ENCODE data around the gene PSMA1.
"Not testable (repeated sequence)": the region's sequence is repeated elsewhere in the genome, so short reads cannot be mapped to it uniquely, and the experiment has no call there.

Gene PSMA1

DNA sequence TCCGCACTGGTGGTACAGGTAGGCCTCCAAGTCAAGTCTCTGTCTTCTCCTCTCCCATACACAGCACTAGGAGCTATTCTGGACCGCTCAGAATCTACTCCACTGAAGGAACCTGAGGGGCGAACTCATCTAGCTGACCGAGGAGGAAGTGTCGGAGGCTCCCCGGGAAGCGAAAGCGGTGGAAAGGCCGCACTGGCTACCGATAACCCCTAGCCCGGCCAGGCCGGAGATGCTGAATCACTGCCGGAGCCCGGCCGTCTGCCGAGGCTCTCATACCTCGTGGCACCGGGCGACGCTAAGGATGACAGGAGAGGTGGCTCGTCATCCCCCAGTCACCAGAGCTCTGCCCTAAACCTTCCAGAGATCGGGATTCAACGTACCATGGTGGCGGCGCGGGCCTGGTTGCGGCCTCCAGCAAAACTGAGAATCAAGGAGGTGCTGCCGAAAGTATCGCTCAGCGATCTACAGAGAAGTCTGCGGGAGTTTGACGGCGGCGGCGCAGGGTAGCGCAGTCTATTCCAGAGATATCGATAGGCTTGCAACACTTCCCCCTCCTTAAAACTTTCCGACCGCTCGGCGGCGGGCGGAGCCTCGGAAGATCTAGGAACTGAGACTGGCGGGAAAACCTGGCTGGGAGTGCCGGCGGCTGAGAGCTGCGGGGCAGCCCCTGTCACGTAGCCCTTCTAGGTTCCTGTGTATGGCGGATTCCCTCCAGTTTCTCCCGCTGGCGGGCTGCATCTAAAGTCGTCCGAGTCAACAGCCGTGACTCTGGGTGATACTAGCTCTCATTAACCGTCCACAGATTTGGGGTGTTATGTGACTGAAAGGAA is at the start of gene PSMA1:
Gene PSMA1 (minus strand): TSS at position 470 of the 830 bp plus-strand sequence. CDS start 87 bp downstream, at position 383.
- DNase-seq: peak; percentile 92 to 93

DNA sequence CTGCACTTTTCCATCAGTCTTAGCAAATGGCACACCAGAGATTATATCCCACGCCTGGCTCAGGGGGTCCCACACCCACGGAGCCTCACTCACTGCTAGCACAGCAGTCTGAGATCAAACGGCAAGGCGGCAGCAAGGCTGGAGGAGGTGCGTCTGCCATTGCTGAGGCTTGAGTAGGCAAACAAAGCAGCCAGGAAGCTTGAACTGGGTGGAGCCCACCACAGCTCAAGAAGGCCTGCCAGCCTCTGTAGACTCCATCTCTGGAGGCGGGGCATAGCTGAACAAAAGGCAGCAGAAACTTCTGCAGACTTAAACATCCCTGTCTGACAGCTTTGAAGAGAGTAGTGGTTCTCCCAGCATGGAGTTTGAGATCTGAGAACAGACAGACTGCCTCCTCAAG is 49.3 kb upstream of the PSMA1 start:
- not testable (repeated sequence) for DNase-seq

DNA sequence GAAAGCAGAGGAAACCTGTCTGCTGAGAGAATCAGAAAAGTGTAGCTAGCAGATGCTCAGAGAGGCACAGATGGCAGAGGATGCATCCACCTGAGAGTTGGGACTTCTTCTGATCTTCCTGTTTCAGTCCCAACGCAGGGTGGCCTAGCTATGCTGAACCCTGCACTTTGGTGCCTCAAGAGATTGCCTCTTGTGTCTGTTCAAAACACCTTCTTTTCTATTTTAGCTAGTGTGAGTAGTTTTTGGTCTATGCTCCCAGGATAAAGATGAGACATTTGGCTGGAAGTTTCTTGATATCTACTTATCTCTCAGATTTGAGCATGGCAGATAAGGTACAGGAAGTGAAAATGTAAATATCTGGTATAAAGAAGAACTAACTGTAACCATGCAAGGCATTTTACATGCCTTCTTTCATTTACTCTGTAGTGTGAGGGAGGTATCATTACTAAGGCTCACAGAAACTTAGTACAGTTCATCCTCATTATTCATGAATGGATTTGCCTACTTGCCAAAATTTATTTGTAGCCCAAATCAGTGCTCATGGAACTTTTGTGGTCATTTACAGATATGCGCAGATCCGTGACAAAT is 47.0 kb upstream of the PSMA1 start:
- no peak for DNase-seq

DNA sequence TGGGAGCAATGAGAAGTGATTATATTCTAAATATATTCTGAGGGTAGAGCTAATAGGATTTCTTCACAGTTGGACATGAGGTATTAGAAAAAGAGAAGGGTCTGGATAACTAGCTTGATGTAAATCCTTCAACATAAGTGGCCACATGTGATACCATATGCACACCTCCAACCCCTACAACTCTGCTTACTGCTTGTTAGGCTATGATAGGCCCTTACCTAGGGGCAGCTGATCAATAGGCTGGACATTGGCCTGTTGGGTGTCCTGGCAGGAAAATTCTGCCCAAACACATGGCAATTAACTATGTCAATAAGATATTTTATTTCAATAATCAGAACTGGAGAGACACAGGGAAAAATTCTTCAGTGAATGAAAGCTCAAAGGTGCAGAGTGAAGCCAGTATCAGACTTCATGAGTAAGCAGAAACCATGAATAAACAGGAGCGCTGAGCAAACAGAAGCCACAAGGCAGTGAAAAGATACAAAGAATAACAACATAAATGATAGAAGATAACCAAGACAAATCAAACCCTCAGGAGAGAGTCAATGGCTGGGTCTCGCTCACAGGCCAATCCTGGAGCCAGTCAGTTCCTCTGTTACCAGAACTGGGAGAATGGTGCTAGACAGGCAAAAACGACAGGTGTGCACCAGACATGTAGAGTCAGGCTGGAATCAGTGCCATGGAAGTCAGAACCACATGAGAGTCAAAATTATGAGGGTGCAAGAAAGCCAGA is 46.3 kb upstream of the PSMA1 start:
- no peak for DNase-seq

DNA sequence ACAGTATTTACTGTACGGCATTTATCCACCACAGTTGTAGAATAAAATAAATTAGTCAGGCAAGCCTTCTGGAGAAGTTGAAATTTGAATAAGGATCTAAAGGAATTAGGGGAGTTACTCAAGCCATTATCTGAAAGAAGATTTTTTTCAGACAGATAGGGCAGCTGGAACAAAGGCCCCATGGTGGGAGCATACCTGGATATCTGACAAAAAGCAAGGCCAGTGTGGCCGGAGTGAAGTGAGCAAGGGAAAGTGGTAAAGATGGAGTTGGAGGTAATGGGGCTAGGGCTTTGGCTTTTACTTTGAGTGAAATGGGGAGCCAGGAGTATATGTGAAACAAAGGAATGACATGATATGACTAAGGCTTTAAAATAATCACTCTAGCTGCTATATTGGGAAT is 45.7 kb upstream of the PSMA1 start:
- no peak for DNase-seq

DNA sequence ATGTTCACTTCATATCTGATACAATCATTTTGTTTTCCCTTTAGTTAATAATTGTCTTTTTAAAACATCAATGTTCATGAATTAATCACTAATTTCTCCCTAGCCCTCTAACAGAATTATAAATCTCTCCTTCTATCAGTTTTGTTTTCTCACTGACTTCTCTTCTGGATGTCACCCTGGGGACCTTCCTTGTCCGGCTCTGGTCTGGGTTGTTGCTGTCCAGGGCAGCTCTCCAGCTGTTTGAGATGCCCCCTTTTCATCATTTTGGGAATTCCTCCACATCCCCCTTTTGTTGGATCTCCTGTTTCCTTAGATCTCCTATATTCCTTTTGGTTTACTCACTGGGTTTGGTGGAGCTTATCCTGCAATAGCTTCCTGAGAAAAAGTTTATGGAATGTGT is 35.6 kb upstream of the PSMA1 start:
- no peak for DNase-seq

DNA sequence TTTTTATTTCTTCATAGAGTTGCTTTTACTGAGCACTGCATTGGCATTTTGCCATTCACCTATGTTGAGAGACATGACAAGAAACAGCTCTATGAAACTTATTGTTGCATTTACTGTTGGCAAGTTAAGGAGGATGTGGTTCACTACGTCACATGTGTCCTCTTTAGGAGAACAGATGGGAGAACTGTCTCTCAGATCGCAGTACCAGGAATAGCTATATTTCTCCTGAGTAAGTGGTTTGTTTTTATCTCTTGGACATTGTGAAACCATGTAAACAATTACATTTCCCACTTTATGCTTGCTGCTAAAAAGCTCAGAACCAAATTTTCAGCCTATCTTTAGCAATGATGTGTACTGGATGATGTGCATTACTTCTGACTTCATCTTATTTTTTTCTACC is 34.8 kb upstream of the PSMA1 start:
- DNase-seq: no peak

DNA sequence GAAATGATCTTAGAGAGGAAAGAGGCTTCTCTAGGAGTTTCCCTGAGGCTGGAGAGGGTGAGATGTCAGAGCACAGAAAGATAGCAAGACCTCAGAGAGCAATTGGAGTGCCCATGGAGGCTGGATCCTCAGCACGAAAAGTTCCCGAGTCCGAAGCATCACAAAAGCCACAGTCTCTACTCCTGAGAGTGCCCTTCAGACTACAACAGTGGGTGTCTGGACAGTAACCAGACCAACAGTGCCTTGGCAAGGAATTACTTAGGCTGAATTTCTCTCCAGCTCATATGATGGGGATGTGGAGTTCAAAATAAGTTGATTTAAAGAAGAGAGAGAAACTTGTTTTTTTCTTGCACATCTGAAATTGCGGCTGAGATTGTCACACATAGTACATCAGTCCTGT is 31.9 kb upstream of the PSMA1 start:
- no peak for DNase-seq

DNA sequence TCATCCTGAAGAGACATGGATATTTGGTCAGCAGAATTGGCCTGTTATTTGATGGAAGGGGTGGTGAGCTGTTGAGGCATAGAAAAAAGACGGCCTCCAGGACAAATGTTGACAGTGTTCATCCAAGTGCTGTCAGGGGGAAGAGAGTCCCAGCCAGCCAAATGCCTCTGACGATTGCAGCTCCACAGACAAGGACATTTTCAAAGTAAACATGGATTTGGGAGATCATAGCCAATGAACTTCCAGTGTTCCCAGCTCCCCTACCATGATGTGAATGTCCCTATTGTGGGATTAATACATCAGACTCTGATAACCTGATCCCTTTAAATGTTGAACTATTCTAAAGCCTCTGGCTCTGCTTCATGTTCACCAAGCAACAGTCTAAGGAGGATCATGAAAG is 31.2 kb upstream of the PSMA1 start:
- DNase-seq: no peak

DNA sequence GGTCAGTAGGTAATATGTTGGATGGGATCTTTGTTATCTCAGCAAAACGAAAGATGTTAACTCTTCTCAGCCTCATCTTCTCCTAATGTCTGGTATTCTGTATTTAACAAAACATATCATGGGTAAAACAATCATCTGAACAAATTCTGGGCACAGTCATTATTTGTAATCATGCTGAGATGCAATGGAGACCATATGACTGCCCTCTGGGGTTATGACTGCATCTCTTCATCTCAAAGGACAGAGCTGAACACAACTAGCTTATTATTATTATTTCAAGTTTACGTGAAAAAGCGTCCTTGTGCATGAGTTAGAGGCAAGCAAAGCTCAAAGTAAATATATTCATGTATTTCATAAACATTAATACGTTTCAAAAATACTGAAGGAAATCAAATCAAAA is 29.7 kb upstream of the PSMA1 start:
- DNase-seq: no peak

DNA sequence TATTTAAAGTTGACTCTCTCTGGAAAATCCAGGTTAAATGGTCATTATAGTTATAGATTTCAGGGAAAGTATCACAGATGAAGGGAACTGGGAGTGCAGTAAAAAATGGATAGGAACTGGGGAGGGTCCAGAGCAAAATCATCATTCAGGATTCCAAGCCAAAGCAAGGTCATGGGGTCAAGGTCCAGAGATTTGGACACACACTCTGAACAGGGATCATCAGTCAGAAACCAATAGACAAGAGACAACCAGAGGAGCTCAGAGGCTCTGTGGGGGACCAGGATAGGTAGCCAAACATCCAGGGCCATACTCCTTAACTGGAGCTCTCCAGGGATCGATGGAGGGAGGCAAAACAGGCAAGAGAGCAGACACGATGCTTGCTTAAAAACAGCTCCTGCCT is 27.3 kb upstream of the PSMA1 start:
- no peak for DNase-seq

DNA sequence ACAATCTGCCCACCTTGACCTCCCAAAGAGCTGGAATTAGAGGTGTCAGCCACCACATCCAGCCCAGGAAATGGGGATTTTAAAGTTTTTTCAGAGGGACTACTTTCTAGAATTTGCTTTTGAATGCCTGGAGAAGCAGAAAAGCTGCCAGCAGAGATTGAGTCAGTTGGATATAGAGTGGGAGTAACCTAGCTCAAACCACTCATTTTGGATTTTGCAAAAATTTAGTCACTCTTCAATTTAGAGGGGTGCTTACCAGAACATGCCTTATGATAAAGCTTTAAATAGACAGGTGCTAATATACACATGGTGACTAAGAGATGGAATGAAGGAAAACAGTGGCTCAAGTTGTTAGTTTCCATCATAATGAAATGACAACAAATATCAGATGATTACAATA is 26.5 kb upstream of the PSMA1 start:
- DNase-seq: no peak

DNA sequence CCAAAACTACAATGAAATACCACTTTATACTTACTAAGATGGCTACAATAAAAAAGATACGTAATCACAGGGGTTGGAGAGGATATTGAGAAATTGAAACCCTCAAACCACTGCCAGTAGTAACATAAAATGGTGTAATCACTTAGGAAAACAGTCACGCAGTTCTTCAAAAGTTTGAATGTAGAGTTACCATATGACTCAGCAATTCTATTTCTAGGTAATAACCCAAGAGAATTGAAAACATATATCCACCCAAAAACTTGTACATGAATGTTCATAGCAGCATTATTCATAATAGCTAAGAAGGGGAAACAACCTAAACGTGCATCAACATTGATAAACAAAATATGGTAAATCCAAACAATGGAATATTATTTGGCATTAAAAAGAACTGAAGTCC is 24.4 kb upstream of the PSMA1 start:
- no peak for DNase-seq

DNA sequence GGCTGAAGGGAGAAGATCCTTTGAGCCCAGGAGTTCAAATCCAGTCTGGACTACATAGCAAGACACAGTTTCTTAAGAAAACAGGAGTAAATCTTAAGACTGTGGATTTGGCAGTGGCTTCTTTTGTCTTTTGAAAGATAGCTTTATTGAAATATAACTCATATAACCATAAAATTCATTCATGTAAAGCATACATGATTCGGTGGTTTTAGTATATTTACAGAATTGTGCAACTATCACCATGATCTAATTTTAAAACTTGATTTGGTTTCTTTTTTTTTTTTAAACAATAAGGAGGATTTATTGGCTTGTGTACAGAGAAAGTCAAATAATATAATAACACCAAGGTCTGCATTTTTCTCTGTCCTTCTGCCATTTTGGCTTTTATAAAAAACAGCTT is 23.1 kb upstream of the PSMA1 start:
- DNase-seq: no peak

DNA sequence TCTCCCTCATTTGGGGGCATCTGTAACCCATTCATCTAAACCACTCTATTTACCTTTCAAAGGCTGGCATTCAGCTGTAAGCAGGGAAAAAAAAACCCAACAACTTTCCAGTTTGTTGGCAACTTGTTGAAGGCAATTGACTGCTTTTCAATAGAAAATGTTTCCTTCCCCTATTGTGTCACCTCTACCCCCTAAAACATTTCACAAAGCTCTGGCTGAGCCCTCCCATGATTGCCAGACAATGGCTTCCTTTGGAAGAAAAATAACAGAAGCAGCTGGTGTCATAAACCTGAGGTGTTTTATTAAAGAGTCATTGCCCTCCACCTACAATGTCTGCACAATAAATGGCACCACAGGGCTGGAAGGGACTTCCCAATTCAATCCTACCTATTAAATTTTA is 22.1 kb upstream of the PSMA1 start:
- peak; percentile 55 to 69 for DNase-seq

DNA sequence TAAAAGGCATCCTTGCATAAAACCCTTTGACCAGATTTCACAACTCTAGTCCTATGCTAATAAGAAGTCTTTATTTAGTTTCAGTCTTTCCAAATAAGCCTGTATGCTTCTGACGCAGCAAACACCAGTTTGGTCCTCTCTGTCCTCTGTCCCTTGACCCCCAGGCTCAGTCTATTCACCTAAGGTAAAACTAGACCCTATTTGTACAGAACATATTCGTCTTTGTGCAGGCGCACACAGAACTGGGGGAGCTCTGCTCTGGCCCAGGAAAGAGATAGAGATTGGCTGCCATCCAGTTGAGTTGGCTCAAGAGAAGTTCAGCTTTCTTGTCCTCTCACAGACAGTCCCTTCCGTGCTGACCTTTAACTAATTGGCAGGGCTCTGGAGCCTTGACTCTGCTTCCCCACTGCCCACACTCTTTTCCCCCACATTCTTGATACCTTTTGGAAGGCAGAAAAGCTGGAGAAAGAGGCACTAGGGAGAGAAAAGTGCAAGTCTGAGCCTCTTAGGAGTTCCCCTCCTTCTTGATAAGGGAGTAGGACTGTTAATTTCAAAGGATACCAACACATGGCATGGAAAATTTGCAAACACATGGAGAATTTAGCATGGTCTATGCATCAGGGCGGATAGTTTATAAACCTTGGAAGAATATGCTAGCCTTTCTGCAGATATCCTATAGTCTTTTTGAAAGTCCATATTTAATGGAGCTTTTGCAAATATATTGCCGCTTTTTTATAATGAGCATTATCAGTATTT is 21.2 kb upstream of the PSMA1 start:
- DNase-seq: no peak

DNA sequence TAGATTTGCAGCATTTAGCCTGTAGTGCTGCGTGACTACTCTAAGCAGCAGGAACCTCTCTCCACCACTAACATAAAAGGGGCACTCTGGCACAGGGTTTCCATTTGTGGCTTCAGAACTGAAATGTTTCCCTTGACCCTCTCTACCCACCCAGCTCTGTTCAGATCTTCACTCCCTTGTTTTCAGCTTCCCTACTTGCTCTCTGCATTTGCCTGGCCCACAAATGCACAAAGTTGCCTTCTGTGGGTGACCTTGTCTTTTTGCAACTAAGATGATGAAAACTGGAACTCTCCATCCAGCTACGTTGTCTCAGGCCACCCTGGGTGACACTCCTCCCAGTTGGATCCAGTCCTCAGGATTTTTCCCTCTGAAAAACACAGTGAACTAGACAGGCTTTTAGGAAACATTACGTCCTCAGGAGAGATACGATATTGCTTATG is 19.8 kb upstream of the PSMA1 start:
- DNase-seq: no peak

DNA sequence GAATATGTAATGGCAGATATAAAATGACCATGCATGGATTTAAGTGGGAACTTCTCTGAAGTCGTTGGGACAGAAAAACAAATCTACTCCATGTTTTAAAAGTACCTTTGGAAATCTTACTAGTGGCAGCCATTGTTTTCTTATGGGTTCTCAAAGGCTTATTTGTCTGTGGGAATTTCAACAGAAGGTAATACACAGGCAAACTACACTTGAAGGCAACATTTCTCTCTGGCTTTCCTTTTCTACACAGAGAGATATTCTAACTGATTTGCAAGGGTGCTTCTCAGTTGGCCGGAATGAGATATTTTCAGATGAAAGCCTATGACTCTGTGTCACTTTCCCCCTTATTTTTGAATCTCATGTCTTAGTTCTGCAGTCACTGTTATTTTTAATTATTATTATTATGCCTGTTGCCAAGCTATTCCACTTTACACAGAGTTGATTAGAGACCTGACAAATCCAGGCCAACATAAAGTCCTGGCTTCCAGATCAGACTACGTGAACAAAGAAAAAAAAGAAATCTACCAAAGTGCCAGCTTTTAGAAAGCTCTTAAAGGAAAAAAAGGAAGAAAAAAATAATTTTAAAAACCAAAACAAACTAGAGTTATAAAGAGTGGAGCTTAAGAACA is 18.9 kb upstream of the PSMA1 start:
- no peak for DNase-seq

DNA sequence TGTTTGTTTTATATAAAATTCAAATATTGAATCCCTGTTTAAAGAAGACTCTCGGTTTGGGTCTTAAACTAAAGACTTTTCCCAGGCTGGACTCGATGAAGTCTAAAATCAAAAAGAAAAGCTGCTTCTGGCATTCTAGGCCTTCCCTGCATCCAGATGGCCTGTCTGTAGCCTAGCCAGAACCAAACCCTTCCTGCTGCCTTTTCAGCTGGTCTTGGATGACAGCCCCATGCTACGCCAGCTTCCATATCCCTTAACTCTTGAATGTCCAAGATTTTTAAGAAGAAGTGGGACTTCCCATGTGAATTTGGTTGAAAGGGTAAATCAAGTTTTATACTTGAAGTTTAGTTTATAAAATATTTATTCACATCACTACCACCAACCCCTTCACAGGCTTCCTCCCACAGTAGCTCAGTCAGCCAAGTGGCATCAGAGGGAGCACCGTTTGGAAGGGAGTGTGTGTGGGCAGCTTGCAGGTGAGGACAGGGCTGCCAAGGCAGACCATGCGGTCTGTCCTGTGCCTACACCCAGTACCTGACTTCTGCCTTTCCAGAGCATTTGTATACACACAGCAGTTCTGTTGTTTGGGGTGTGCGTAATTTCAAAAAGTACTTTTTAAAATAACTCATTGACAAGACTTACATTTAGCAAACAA is 18.2 kb upstream of the PSMA1 start:
- DNase-seq: no peak

DNA sequence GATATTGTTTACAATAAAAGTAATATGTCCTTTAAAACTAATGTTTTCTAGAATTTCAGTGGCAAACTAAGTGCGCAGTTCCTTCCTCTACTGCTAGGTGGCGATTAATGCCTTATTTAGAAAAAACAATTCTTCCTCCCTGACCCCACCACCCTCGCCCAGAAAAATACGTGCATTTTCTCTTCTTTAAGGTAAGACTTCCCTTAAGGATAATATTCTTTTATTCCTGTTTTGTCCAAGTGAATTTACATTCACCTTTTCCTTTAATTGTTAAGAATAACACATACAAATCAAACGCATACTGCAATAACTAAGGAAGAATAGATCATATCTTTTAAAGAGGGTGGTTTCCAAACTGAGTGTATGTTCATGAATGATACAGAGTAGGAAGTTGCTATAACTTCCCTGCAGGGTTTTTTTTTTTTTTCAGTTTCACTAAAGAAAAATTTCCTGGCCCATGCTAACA is 17.0 kb upstream of the PSMA1 start:
- no peak for DNase-seq

DNA sequence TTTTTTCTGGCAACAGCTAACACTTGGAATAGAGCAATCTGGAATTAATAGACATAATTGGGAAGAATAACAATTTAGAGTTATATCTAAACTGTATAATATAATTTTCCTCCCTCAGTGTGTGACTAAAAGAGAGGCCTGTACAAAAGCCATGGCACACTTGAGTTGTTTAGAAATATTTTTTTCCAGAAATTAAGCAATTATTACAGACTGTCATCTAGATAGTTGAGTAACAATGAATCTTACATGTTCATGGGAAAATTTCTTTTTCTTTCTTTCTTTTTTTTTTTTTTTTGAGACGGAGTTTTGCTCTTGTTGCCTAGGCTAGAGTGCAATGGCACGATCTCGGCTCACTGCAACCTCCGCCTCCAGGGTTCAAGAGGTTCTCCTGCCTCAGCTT is 15.0 kb upstream of the PSMA1 start:
- DNase-seq: not testable (repeated sequence)

DNA sequence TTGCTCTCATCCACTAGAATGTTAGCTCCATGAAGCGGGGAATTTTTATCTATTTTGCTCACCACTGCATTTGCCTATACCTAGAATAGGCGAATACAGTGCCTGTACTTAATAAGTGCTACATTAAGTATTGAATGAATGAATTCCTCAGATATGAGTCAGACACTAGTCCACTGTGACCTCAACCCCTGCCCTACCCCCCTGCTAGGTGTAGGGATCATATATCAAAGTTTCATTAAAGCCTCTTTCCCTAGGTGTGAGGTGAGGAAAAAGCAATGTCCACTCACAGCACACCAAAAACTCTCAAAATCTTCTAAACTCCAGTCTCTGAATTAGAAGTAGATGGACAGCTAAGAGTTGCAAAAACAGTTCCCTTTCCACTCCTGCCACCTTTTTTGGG is 9.8 kb upstream of the PSMA1 start:
- no peak for DNase-seq
